Panc1 (cell line): ENCODE data around the gene ATP4A. TPM values are rescaled to one million over a fixed set of nuclear protein-coding genes. Genes with fewer than 3 reads are reported as not detected.

ENCODE experiments used
- ATAC-seq: fragments of 200-7000 bp; cut with Tn5 transposase; 2 replicates; pipeline ENCODE4 v1.9.1; 2020; ENCODE audit warnings: mild to moderate bottlenecking, moderate library complexity
- BruUV-seq: library from RNA; stranded (reverse); fragments of 400-500 nt; replicated peaks from 2 replicates; lab custom pipeline; 2021; lab: Mats Ljungman, UMichigan
- CTCF ChIA-PET: fragments of 300-600 bp; sonication (Branson Sonifier 250); formaldehyde crosslinking; loops from one replicate; lab custom pipeline; 2022; ENCODE audit warnings: antibody characterized with exemption; lab: Charles Lee
- POLR2A ChIA-PET: fragments of 300-600 bp; sonication (Branson Sonifier 250); formaldehyde crosslinking; loops from one replicate; lab custom pipeline; 2022; ENCODE audit warnings: antibody characterized with exemption; lab: Charles Lee
- DNase-seq: peaks from one replicate; pipeline ENCODE4 v3.0.0-alpha.2; 2010; ENCODE audit warnings: low read depth, low spot score
- H3K27ac ChIP-seq: 2 replicates; pipeline ENCODE4 v1.5.1; 2011; ENCODE audit warnings: mild to moderate bottlenecking, low read length, inconsistent platforms
- H3K27me3 ChIP-seq: fragments of 200-500 bp; sonication (Bioruptor generic); 2 replicates; pipeline ENCODE4 v1.6.0; 2014; ENCODE audit warnings: low read length, inconsistent platforms; ENCODE audit not compliant: control insufficient read depth, insufficient read depth
- H3K36me3 ChIP-seq: fragments of 200-500 bp; sonication (Bioruptor generic); 2 replicates; pipeline ENCODE4 v1.5.1; 2014; ENCODE audit warnings: inconsistent platforms, mild to moderate bottlenecking, low read length, moderate library complexity; ENCODE audit not compliant: control insufficient read depth, insufficient read depth
- H3K4me1 ChIP-seq: 2 replicates; pipeline ENCODE4 v1.5.1; 2011; ENCODE audit warnings: inconsistent platforms, mild to moderate bottlenecking, low read length, moderate library complexity; ENCODE audit not compliant: control insufficient read depth, insufficient read depth
- H3K4me3 ChIP-seq, 2 experiments: 2 replicates each; pipeline ENCODE4 v1.5.1; 2011 to 2012; ENCODE audit warnings: low read depth in 2 of 2, low read length in 2 of 2, mild to moderate bottlenecking in 2 of 2, inconsistent platforms in 1 of 2, moderate library complexity in 1 of 2
- H3K9me3 ChIP-seq: fragments of 200-500 bp; sonication (Bioruptor generic); 2 replicates; pipeline ENCODE4 v1.5.1; 2014; ENCODE audit warnings: low read depth, mild to moderate bottlenecking, inconsistent platforms, low read length, moderate library complexity; ENCODE audit not compliant: control insufficient read depth, insufficient read depth
- CTCF ChIP-seq: fragments of 450-650 bp; IDR thresholded peaks from 2 replicates; pipeline ENCODE4 v1.5.1; 2017; ENCODE audit warnings: mild to moderate bottlenecking
- POLR2AphosphoS5 ChIP-seq: IDR thresholded peaks from 2 replicates; pipeline ENCODE4 v1.6.1; 2012; ENCODE audit warnings: mild to moderate bottlenecking, low read depth, low read length, moderate library complexity
- REST ChIP-seq, 2 experiments: IDR thresholded peaks; 2 replicates each; pipeline ENCODE4 v1.6.1; 2011 to 2012; ENCODE audit warnings: low read depth in 2 of 2, control low read depth in 1 of 2, low read length in 1 of 2, mild to moderate bottlenecking in 1 of 2, moderate library complexity in 1 of 2; ENCODE audit not compliant: insufficient read depth in 1 of 2
- SIN3A ChIP-seq: IDR thresholded peaks from 2 replicates; pipeline ENCODE4 v1.6.1; 2012; ENCODE audit warnings: low read depth, mild to moderate bottlenecking, low read length, moderate library complexity, borderline replicate concordance; ENCODE audit not compliant: insufficient read depth
- TCF7L2 ChIP-seq: IDR thresholded peaks from 2 replicates; pipeline ENCODE4 v1.6.1; 2011; ENCODE audit warnings: mild to moderate bottlenecking, low read depth, low read length, inconsistent platforms
- in situ Hi-C: cut with HindIII; loops from 2 replicates; pipeline ENCODE4 v1.10.0; 2016; ENCODE audit warnings: low sequenced_read_pairs, low pct_unique_long_range_greater_than_20kb
- intact Hi-C: fragments of 100-400 bp; cut with micrococcal nuclease; formaldehyde crosslinking; loops from one replicate; pipeline ENCODE4 v1.10.0; 2022; ENCODE audit not compliant: unreplicated experiment
- total RNA-seq: library from RNA; stranded (reverse); gene quantifications from one replicate; pipeline ENCODE4 v1.2.1, GENCODE V29; 2021; ENCODE audit not compliant: unreplicated experiment

Gene ATP4A
- total RNA-seq, 1 experiment from 2014 or later: not detected

- Histone ChIP-seq H3K9me3 (no peaks in the 10 kb centered on the region), H3K27ac (no peak overlapping the region), H3K4me1 (no peaks in the 10 kb centered on the region), H3K4me3 (no peak overlapping the region), H3K36me3 (no peaks in the 10 kb centered on the region), H3K27me3 (no peaks in the 10 kb centered on the region)
- ChIA-PET CTCF (interaction anchor here (0.6 to 0.7 kb wide), 2 partner anchors 31 to 433 kb away, joined by 3 read pairs; no protein-coding TSS in a partner anchor), POLR2A (no interaction called here)
- ATAC-seq: no peak
- in situ Hi-C loops: no loop called here
- TF ChIP-seq TCF7L2: no peak
- TF ChIP-seq POLR2AphosphoS5: no peak
- no peak for TF ChIP-seq CTCF
- no peak for TF ChIP-seq REST (IDR thresholded peaks at IDR 0.05; ENCODE audit: insufficient read depth in 1 of 2, low read depth in 2 of 2, low read length in 1 of 2)
- TF ChIP-seq SIN3A: no peak
- no TSS peak for BruUV-seq
- DNase-seq: no peak
- intact Hi-C loops: no loop called here
Observed at GRCh38 chr19:35590875-35591274, 27.4 kb upstream of the ATP4A start.

GRCh38 chr19:35587321-35587720 is 23.9 kb upstream of the ATP4A start:
- in situ Hi-C loops: no loop called here
- Histone ChIP-seq H3K36me3 (no peaks in the 10 kb centered on the region), H3K4me1 (no peaks in the 10 kb centered on the region), H3K27ac (no peak overlapping the region), H3K4me3 (no peak overlapping the region), H3K27me3 (peaks cover 3% of the 10 kb centered on the region), H3K9me3 (no peaks in the 10 kb centered on the region)
- ATAC-seq (no peak), DNase-seq (no peak)
- no TSS peak for BruUV-seq
- CTCF ChIA-PET: no interaction called here
- intact Hi-C loops: no loop called here
- TF ChIP-seq CTCF: no peak
- no peak for TF ChIP-seq SIN3A
- no peak for TF ChIP-seq TCF7L2
- TF ChIP-seq POLR2AphosphoS5: no peak
- no peak for TF ChIP-seq REST (IDR thresholded peaks at IDR 0.05; ENCODE audit: insufficient read depth in 1 of 2, low read depth in 2 of 2, low read length in 1 of 2)
- POLR2A ChIA-PET: no interaction called here
